HG03175 (cell line): ENCODE results near the gene AP3D1.

Source experiments
- ATAC-seq: cut with Tn5 transposase; IDR thresholded peaks from one replicate; pipeline ENCODE4 v1.9.1; 2021; ENCODE audit warnings: mild to moderate bottlenecking, moderate library complexity; ENCODE audit not compliant: unreplicated experiment

AP3D1 gene

GRCh38 chr19:2184422-2184975 is 33.1 kb upstream of the AP3D1 start:
- no peak for ATAC-seq

- ATAC-seq, result no peak
Measured at GRCh38 chr19:2181633-2181997, 30.2 kb upstream of the AP3D1 start.

DNA sequence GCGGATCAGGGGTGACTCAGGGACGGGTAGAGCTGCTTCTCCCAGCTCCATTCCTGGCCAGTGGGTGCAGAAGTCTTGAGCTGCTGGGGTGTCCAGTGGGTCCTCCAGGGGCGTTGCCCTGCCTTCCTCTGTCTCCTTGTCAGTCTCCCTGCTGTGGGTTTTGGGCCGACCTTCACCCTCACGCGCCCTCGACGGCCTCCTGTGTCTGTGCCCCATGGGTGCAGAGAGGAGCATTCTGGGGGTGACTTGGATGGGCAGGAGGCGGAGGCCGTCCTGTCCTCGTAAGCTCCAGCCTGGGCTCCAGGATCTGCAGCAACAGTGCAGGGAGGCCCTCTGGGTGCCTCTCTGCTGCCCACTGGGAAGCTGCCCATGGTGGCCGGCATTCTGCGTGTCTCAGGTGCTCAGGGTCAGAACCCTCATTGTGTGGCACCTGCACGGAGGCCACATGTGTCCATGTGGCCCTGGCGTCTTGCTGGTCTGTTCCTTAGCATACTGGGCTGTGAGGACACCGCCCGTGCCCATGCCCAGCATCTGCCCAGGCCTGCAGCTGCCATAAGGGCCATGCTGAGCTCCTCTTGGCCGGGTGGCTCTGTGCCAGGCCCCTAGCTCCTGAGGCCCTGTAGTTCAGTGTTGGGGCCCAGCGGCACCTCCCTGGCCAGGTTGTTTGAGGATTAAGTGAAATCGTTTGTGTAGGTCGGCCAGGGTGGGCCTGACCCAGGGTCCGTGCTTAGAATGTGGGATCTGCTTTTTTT is 29.7 kb upstream of the AP3D1 start:
- no peak for ATAC-seq

GRCh38 chr19:2180114-2180513 is 28.7 kb upstream of the AP3D1 start:
- ATAC-seq, result no peak

DNA sequence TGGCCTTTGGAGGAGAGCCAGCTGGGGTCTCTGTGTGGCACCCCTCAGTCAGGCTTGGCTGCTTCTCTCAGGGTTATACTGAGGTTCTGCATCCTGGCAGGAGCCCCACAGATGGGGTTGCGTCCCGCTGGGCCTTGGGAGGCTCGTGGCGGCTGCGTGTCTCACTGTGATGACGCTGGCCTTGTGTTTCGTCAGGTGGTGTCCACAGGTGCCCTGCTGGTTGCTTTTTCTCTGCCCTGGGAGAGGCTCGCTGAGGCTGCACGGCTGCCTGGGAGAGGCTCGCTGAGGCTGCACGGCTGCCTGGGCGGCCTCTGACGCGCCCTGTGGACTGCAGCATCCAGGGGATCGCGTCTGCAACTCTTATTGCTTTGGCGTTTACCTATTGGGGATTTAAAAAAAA is 27.7 kb upstream of the AP3D1 start:
- no peak for ATAC-seq

- no peak for ATAC-seq
Measured at GRCh38 chr19:2176337-2176994, 25.1 kb upstream of the AP3D1 start.

- no peak for ATAC-seq
Measured at GRCh38 chr19:2175742-2176141, 24.4 kb upstream of the AP3D1 start.

- ATAC-seq, result no peak
Measured at GRCh38 chr19:2173767-2174577, 22.6 kb upstream of the AP3D1 start.

DNA sequence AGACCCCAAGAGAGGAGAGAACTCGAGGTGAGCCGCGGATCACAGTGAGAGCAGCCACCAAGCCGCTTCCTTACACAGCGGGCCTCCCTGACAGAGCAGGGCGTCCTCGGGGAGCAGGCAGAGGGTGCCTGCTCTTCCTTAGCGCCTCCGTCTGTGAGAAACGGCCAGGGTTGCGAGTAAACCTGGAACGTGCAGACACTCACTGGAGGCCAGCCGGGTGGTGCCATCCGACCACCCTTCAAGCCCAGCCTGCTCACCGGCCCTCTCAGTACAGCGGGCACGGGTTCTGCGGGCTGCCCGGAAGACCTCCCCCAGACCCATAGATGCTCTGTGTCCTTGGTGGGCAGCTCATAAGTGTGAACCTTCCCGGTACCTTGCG is 22.0 kb upstream of the AP3D1 start:
- ATAC-seq, result no peak

GRCh38 chr19:2171349-2172145 is 20.2 kb upstream of the AP3D1 start:
- ATAC-seq, result peak; percentile 46

GRCh38 chr19:2170987-2171348 is 19.6 kb upstream of the AP3D1 start:
- peak; percentile 15 for ATAC-seq

DNA sequence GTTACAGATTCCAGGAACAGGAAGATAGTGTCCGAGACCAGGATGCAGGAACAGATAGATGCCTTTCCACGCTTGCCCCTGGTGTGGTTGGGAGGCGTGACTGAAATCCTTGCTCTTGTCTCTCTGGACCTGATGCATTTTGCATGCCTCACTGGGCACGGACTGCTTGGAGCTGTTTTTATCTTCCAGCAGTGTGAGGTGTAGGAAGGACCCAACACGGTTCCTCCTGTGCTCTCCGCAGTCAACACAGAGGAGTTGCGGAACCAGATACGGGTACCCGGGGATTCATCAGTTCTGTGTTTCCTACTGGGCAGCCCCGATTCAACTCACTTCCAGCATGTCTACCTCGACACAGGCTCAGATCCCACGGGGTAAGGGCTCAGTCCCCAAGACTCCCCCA is 18.9 kb upstream of the AP3D1 start:
- no peak for ATAC-seq

- peak; percentile 47 for ATAC-seq
Measured at GRCh38 chr19:2168619-2169424, 17.5 kb upstream of the AP3D1 start.

GRCh38 chr19:2167896-2168618 is 16.7 kb upstream of the AP3D1 start:
- ATAC-seq, result peak; percentile 27

DNA sequence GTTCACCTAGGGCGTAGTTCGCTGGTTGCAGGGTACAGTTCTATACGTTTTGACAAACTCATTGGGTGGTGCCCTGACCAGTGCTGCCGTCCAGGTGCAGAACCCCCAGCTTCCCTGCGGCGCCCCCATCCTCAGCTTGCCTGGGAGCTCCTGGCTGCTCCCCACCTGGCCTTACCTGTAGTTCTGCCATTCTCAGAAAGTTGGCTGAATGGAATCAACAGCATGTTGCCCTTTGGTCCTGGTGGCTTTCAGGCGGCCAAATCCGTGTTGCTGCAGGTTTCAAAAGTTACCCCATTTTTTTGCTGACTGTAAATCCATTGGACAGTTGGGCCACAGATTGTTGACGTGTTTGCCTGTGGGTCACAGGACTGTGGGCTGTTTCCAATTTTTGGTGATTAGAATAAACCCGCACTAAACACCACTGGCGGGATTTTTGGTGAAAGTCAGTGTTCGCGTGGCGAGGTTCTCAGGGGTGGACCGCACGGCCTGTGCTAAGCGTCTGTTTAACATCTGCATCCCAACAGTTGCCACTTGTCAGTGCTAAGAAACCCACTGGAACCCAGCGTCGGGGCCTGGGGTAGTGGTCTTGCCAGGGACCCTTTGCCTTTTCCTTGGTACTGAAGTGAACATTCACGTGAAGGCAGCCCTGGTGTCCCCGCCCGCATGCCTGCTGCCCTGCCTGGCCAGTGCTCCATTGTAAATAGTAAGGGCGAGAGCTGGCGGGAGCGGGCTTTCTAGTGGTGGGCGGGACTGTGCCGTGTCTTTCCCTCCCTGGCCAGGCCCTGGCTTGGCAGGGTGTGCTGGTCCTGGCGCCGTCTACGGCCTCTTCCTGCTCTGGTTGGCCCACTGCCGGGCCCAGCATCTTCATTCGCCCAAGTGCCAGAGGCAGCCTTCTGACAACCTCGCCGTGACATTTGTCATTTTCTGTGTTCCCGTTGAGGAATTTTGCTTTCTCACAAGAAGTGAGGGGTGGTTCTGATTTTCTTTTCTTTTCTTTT is 15.7 kb upstream of the AP3D1 start:
- ATAC-seq, result no peak

- ATAC-seq, result peak; percentile 18
Measured at GRCh38 chr19:2164020-2164998, 12.9 kb upstream of the AP3D1 start.

DNA sequence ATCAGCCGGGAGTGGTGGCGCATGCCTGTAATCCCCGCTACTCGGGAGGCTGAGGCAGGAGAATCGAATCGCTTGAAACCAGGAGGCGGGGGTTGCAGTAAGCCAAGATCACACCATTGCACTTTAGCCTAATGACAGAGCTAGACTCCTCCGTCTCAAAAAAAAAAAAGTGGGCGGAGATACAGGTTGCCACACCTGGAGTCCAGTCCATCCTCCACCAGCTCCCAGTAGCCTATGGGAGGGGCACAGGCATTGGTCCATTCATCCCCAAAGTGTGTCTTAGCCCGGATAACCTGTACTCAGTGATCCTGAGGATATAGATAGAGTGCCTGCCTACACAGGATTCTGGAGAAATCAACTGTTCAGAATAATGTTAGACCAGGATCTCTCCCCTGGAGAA is 9.0 kb upstream of the AP3D1 start:
- ATAC-seq, result no peak
